GM21515 (cell line): ENCODE data around the gene SHLD1.
A peak's percentile ranks its signal among the peaks of the same experiment; 100 is the strongest.
"Not testable (repeated sequence)": the region's sequence is repeated elsewhere in the genome, so short reads cannot be mapped to it uniquely, and the experiment has no call there.

Source experiments
- ATAC-seq: cut with Tn5 transposase; IDR thresholded peaks from one replicate; pipeline ENCODE4 v1.9.1; 2021; ENCODE audit not compliant: unreplicated experiment

The SHLD1 gene

GRCh38 chr20:5735845-5736510 is 14.2 kb upstream of the SHLD1 start:
- no peak for ATAC-seq

- ATAC-seq = no peak
These were observed 12.6 kb upstream of the SHLD1 start for GRCh38 chr20:5737619-5737953.

- no peak for ATAC-seq
These were observed 12.2 kb upstream of the SHLD1 start for GRCh38 chr20:5737966-5738365.

- not testable (repeated sequence) for ATAC-seq
These were observed 9.6 kb upstream of the SHLD1 start for GRCh38 chr20:5740643-5741042.

- no peak for ATAC-seq
These were observed 9.1 kb upstream of the SHLD1 start for GRCh38 chr20:5741089-5741488.

- no peak for ATAC-seq
These were observed 8.2 kb upstream of the SHLD1 start for GRCh38 chr20:5742041-5742440.

GRCh38 chr20:5745416-5746030 is 4.7 kb upstream of the SHLD1 start:
- ATAC-seq = no peak

GRCh38 chr20:5746064-5746463 is 4.1 kb upstream of the SHLD1 start:
- no peak for ATAC-seq

- ATAC-seq = no peak
These were observed 2.0 kb upstream of the SHLD1 start for GRCh38 chr20:5748246-5748645.

GRCh38 chr20:5749512-5749951 is 669 bp upstream of the SHLD1 start:
- ATAC-seq = not testable (repeated sequence)

- no peak for ATAC-seq
These were observed 1.7 kb downstream of the SHLD1 start for GRCh38 chr20:5751856-5752255.

- ATAC-seq = no peak
These were observed 3.6 kb downstream of the SHLD1 start for GRCh38 chr20:5753814-5754213.

GRCh38 chr20:5757949-5758348 is 7.7 kb downstream of the SHLD1 start:
- no peak for ATAC-seq

- ATAC-seq = no peak
These were observed 16.0 kb downstream of the SHLD1 start for GRCh38 chr20:5766085-5766764.

GRCh38 chr20:5767493-5768098 is 17.4 kb downstream of the SHLD1 start:
- ATAC-seq = no peak

GRCh38 chr20:5770231-5770986 is 20.2 kb downstream of the SHLD1 start:
- ATAC-seq = no peak

GRCh38 chr20:5770987-5771318 is 20.8 kb downstream of the SHLD1 start:
- peak; percentile 44 for ATAC-seq

- ATAC-seq = no peak
These were observed 22.5 kb downstream of the SHLD1 start for GRCh38 chr20:5772704-5773103.

GRCh38 chr20:5773589-5773988 is 23.4 kb downstream of the SHLD1 start:
- ATAC-seq = no peak

- ATAC-seq = no peak
These were observed 25.9 kb downstream of the SHLD1 start for GRCh38 chr20:5776077-5776476.
